SK-N-SH (cell line): ENCODE data around the gene TREM1. TPM values are rescaled to one million over a fixed set of nuclear protein-coding genes. Genes with fewer than 3 reads are reported as not detected.

Source experiments
- CTCF ChIA-PET: fragments of 300-600, 350-600 bp; formaldehyde crosslinking; extraction: SDS; loops from one replicate; lab custom pipeline; 2021; lab: Yijun Ruan, JAX
- POLR2A ChIA-PET: fragments of 350-600 bp; sonication (Branson Sonifier 250); formaldehyde crosslinking; extraction: SDS; loops from one replicate; lab custom pipeline; 2020; ENCODE audit warnings: antibody characterized with exemption, inconsistent platforms; lab: Yijun Ruan, JAX
- DNase-seq: peaks from one replicate; pipeline ENCODE4 v3.0.0; 2012
- H2AFZ ChIP-seq: fragments of 200-600 bp; sonication (generic); 2 replicates; pipeline ENCODE4 v1.8.1; 2016; ENCODE audit warnings: antibody characterized with exemption, mild to moderate bottlenecking, low read depth
- H3F3A ChIP-seq: fragments of 200-600 bp; sonication (generic); replicated peaks from 2 replicates; pipeline ENCODE3; 2016; ENCODE audit warnings: antibody characterized with exemption, mild to moderate bottlenecking; ENCODE audit not compliant: insufficient read depth
- H3K27ac ChIP-seq, 2 experiments: fragments of 200-500 bp in 1 of 2; fragments of 200-600 bp in 1 of 2; sonication (Bioruptor generic) in 1 of 2; sonication (generic), shearing (Covaris generic) in 1 of 2; 2 replicates each; pipeline versions ENCODE4 v1.5.1 to v1.6.1; 2014 to 2016; ENCODE audit warnings: low read depth in 2 of 2, inconsistent platforms in 1 of 2, low read length in 1 of 2, mild to moderate bottlenecking in 1 of 2, mixed read lengths in 1 of 2
- H3K27me3 ChIP-seq: fragments of 200-600 bp; sonication (generic), shearing (Covaris generic); 2 replicates; pipeline ENCODE4 v1.6.1; 2016; ENCODE audit warnings: mixed run types; ENCODE audit not compliant: insufficient read depth
- H3K36me3 ChIP-seq, 2 experiments: fragments of 200-500 bp in 1 of 2; fragments of 200-600 bp in 1 of 2; sonication (Bioruptor generic) in 1 of 2; sonication (generic) in 1 of 2; replicated peaks in 1 of 2; 2 replicates each; pipeline versions ENCODE3 to v1.5.1; 2014 to 2016; ENCODE audit warnings: low read length in 1 of 2, mild to moderate bottlenecking in 1 of 2; ENCODE audit not compliant: insufficient read depth in 2 of 2, control insufficient read depth in 1 of 2
- H3K4me1 ChIP-seq, 2 experiments: fragments of 200-500 bp in 1 of 2; fragments of 200-600 bp in 1 of 2; sonication (Bioruptor generic) in 1 of 2; sonication (generic), shearing (Covaris generic) in 1 of 2; 2 replicates each; pipeline versions ENCODE4 v1.5.1 to v1.6.1; 2014 to 2016; ENCODE audit warnings: low read depth in 1 of 2, low read length in 1 of 2, mixed run types in 1 of 2; ENCODE audit not compliant: insufficient read depth in 2 of 2, control insufficient read depth in 1 of 2
- H3K4me2 ChIP-seq: fragments of 200-600 bp; sonication (generic), shearing (Covaris generic); 2 replicates; pipeline ENCODE4 v1.6.1; 2017; ENCODE audit warnings: mixed run types
- H3K4me3 ChIP-seq, 2 experiments: fragments of 200-500 bp in 1 of 2; fragments of 200-600 bp in 1 of 2; sonication (Bioruptor generic) in 1 of 2; sonication (generic), shearing (Covaris generic) in 1 of 2; 2 replicates each; pipeline versions ENCODE4 v1.5.1 to v1.8.1; 2014 to 2016; ENCODE audit warnings: low read depth in 2 of 2, inconsistent platforms in 1 of 2, low read length in 1 of 2, mild to moderate bottlenecking in 1 of 2, mixed read lengths in 1 of 2, moderate library complexity in 1 of 2
- H3K79me2 ChIP-seq: fragments of 200-600 bp; sonication (generic); 2 replicates; pipeline ENCODE4 v1.8.1; 2017; ENCODE audit warnings: mild to moderate bottlenecking; ENCODE audit not compliant: insufficient read depth
- H3K9ac ChIP-seq: fragments of 200-600 bp; sonication (generic); 2 replicates; pipeline ENCODE4 v1.6.1; 2017; ENCODE audit warnings: mixed run types
- H3K9me2 ChIP-seq: fragments of 200-600 bp; sonication (generic); 2 replicates; pipeline ENCODE4 v1.6.1; 2017; ENCODE audit warnings: mixed run types
- H3K9me3 ChIP-seq: fragments of 200-600 bp; sonication (generic); 2 replicates; pipeline ENCODE4 v1.6.1; 2017; ENCODE audit warnings: mixed run types, mild to moderate bottlenecking, moderate library complexity
- H4K20me1 ChIP-seq: fragments of 200-600 bp; sonication (generic); 2 replicates; pipeline ENCODE4 v1.6.1; 2017; ENCODE audit warnings: mild to moderate bottlenecking, mixed run types; ENCODE audit not compliant: insufficient read depth
- EP300 ChIP-seq, 2 experiments: IDR thresholded peaks; 2 replicates each; pipeline versions ENCODE4 v1.4.0 to v1.6.1; 2012; ENCODE audit warnings: borderline replicate concordance in 1 of 2, low read depth in 1 of 2, low read length in 1 of 2
- EZH2phosphoT487 ChIP-seq: fragments of 200-600 bp; sonication (generic); IDR thresholded peaks from 2 replicates; pipeline ENCODE4 v1.6.1; 2017; ENCODE audit warnings: low read depth, mixed run types, mild to moderate bottlenecking, antibody characterized with exemption, moderate library complexity, borderline replicate concordance
- FOSL2 ChIP-seq: IDR thresholded peaks from 2 replicates; pipeline ENCODE4 v1.4.0; 2012; ENCODE audit warnings: low read depth, mild to moderate bottlenecking, moderate library complexity, borderline replicate concordance
- FOXM1 ChIP-seq: IDR thresholded peaks from 2 replicates; pipeline ENCODE4 v1.4.0; 2012; ENCODE audit warnings: low read depth, mild to moderate bottlenecking
- GABPA ChIP-seq: IDR thresholded peaks from 2 replicates; pipeline ENCODE4 v1.4.0; 2012; ENCODE audit warnings: low read depth, mild to moderate bottlenecking
- GATA2 ChIP-seq: sonication (generic); formaldehyde crosslinking; IDR thresholded peaks from 2 replicates; pipeline ENCODE4 v1.5.0; 2020; ENCODE audit warnings: mild to moderate bottlenecking, missing genetic modification reagents
- JUND ChIP-seq: IDR thresholded peaks from 2 replicates; pipeline ENCODE4 v1.4.0; 2012
- MEF2A ChIP-seq: IDR thresholded peaks from 2 replicates; pipeline ENCODE4 v1.4.0; 2012; ENCODE audit warnings: low read depth, borderline replicate concordance
- NRF1 ChIP-seq: IDR thresholded peaks from 2 replicates; pipeline ENCODE4 v1.6.1; 2012; ENCODE audit warnings: low read depth, mild to moderate bottlenecking, low read length
- RCOR1 ChIP-seq: fragments of 150-350 bp; IDR thresholded peaks from 2 replicates; pipeline ENCODE4 v1.6.1; 2017; ENCODE audit warnings: antibody characterized with exemption, low read length
- RFX5 ChIP-seq: IDR thresholded peaks from 2 replicates; pipeline ENCODE4 v1.6.1; 2012; ENCODE audit warnings: mild to moderate bottlenecking, improper control_type of control experiment, low read length
- RXRA ChIP-seq: IDR thresholded peaks from 2 replicates; pipeline ENCODE4 v1.4.0; 2012; ENCODE audit warnings: low read depth, mild to moderate bottlenecking, borderline replicate concordance
- SIN3A ChIP-seq: IDR thresholded peaks from 2 replicates; pipeline ENCODE4 v1.6.1; 2012; ENCODE audit warnings: low read depth, mild to moderate bottlenecking, low read length, moderate library complexity, borderline replicate concordance
- WGBS: methylation state at CpG from one replicate; pipeline ENCODE4 v1.1.6; 2017; ENCODE audit warnings: low lambda C conversion rate; 5-methylcytosine and 5-hydroxymethylcytosine counted together
- polyA plus RNA-seq, 3 experiments: library from polyadenylated mRNA; depleted of rRNA; stranded (reverse); fragments of >200 nt; gene quantifications; 2 replicates each; pipeline ENCODE4 v1.2.3, GENCODE V29; 2012
- TF ChIP-seq, protein P1 (sequence below): IDR thresholded peaks from 2 replicates; pipeline ENCODE4 v1.6.1; 2012; ENCODE audit warnings: mild to moderate bottlenecking, low read depth, low read length, moderate library complexity
- TF ChIP-seq, protein P2 (sequence below): IDR thresholded peaks from 2 replicates; pipeline ENCODE4; 2012

The TREM1 gene
- polyA plus RNA-seq, 1 of the 3 experiments (the other 2 are of a cell fraction), result not detected

DNA sequence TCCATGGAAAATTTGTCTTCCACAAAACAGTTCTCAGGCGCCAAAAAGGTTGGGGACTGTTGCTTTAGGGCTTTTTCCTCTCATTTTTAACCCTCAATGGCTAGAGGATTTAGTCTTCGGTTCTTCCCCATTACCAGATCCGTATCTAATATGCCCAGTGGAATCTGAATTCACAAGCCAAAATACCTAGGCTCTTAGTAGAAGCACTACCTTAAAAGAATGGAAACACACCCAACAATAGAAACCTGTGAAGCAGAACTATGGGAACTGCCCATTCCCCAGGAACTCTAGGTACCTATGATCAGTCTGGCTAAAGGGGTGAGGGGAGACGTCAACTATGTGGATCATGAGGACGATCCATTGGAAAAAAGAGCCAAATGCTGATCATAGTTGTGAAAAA lies 55.2 kb downstream of the TREM1 start (continued):
- TF ChIP-seq EZH2phosphoT487, result no peak
- no peak for TF ChIP-seq NRF1
- no peak for TF ChIP-seq FOSL2

DNA sequence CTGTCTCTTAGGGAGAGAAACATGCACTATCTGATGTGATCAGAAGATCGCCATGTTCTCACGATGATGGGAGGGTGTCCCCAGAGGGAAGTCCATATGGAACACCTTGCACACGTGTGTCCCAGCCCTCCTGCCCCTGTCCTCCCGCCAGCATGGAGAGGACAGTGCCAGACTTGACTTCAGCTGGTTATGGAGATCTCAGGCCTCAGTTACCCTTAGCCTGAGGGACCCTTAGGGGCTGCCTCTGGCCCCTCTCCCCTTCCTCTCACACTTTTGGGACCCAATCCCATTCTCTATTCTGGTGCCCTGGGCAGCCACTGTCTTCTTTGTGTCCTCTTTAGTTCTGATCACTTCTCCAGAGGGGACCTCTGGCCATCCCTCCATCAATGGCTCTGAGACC lies 56.8 kb downstream of the TREM1 start:
- WGBS, result 20% methylated on average over 1 of the region's 4 CpGs
- Histone ChIP-seq H3F3A (no peaks in the 10 kb centered on the region), H3K9ac (no peak overlapping the region), H3K27ac (no peak overlapping the region), H3K36me3 (no peaks in the 10 kb centered on the region), H3K9me3 (no peaks in the 10 kb centered on the region; the same call in 1 of the 2 replicates), H3K79me2 (no peaks in the 10 kb centered on the region), H2AFZ (no peak overlapping the region), H3K4me2 (no peak overlapping the region), H4K20me1 (no peaks in the 10 kb centered on the region), H3K4me1 (no peaks in the 10 kb centered on the region), H3K9me2 (no peaks in the 10 kb centered on the region), H3K4me3 (no peak overlapping the region), H3K27me3 (peaks cover 9% of the 10 kb centered on the region; the same call in 1 of the 2 replicates)
- ChIA-PET POLR2A (no interaction called here), CTCF (no interaction called here)
- no peak for TF ChIP-seq RFX5
- TF ChIP-seq, protein P1, sequence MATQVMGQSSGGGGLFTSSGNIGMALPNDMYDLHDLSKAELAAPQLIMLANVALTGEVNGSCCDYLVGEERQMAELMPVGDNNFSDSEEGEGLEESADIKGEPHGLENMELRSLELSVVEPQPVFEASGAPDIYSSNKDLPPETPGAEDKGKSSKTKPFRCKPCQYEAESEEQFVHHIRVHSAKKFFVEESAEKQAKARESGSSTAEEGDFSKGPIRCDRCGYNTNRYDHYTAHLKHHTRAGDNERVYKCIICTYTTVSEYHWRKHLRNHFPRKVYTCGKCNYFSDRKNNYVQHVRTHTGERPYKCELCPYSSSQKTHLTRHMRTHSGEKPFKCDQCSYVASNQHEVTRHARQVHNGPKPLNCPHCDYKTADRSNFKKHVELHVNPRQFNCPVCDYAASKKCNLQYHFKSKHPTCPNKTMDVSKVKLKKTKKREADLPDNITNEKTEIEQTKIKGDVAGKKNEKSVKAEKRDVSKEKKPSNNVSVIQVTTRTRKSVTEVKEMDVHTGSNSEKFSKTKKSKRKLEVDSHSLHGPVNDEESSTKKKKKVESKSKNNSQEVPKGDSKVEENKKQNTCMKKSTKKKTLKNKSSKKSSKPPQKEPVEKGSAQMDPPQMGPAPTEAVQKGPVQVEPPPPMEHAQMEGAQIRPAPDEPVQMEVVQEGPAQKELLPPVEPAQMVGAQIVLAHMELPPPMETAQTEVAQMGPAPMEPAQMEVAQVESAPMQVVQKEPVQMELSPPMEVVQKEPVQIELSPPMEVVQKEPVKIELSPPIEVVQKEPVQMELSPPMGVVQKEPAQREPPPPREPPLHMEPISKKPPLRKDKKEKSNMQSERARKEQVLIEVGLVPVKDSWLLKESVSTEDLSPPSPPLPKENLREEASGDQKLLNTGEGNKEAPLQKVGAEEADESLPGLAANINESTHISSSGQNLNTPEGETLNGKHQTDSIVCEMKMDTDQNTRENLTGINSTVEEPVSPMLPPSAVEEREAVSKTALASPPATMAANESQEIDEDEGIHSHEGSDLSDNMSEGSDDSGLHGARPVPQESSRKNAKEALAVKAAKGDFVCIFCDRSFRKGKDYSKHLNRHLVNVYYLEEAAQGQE, result no peak
- TF ChIP-seq GATA2, result no peak
- TF ChIP-seq GABPA, result no peak
- TF ChIP-seq EP300 (IDR thresholded peaks at IDR 0.05; ENCODE audit: borderline replicate concordance in 1 of 2, low read depth in 1 of 2, low read length in 1 of 2), result no peak
- TF ChIP-seq, protein P2, sequence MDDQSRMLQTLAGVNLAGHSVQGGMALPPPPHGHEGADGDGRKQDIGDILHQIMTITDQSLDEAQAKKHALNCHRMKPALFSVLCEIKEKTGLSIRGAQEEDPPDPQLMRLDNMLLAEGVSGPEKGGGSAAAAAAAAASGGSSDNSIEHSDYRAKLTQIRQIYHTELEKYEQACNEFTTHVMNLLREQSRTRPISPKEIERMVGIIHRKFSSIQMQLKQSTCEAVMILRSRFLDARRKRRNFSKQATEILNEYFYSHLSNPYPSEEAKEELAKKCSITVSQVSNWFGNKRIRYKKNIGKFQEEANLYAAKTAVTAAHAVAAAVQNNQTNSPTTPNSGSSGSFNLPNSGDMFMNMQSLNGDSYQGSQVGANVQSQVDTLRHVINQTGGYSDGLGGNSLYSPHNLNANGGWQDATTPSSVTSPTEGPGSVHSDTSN, result no peak
- TF ChIP-seq MEF2A, result no peak
- no peak for TF ChIP-seq RXRA
- TF ChIP-seq JUND, result no peak
- TF ChIP-seq SIN3A, result no peak
- no peak for TF ChIP-seq FOXM1
- TF ChIP-seq RCOR1, result no peak
- no peak for DNase-seq
